GM12892 (cell line): ENCODE results near the gene LDLRAD4.

Source experiments
- POLR2A ChIP-seq: IDR thresholded peaks from 2 replicates; pipeline ENCODE4 v1.6.1; 2011; ENCODE audit warnings: low read depth, low read length, control low read depth
- POLR2AphosphoS5 ChIP-seq: IDR thresholded peaks from 2 replicates; pipeline ENCODE4 v1.6.1; 2011; ENCODE audit warnings: low read depth, low read length, control low read depth

DNA sequence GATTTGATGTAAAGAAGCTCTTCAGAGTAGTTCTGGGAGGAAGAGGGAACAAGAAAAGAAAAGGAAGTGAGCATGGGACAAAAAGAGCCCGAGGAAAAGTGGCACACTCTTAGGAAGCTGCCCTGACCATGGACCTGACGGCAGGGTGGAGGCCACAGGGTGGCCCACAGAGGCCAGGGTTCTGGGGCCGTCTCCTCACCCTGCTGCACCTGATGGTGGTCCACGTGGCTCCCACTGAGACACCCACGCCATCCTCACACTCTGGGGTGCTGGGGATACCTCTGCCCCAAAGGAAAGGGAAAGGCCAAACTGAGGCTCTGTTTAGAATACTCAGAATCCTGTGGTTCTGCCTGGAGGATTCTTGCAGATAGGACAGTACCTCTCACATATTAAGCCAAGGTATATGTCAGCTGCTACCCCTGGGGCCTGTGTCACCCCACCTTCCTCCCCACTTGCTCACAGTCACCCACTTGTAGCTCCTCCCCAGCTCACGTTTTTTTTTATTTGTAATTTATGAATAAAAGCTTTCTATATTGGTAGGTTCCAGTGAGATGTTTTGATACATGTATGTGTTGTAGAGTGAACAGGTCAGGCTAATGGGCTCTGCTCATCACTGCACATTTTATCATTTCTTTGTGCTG is 171.1 kb downstream of the LDLRAD4 start:
- TF ChIP-seq POLR2A (no peak), POLR2AphosphoS5 (no peak)
